Mesenteric fat pad (tissue), 1 donor: ENCODE data around the gene CCNQ. TPM values are rescaled to one million over a fixed set of nuclear protein-coding genes. Genes with fewer than 3 reads are reported as not detected.

Experiments
- DNase-seq: peaks from one replicate; pipeline ENCODE4 v3.0.0-alpha.2; 2020; ENCODE audit warnings: low spot score
- total RNA-seq: library from RNA; stranded (reverse); fragmentation: NEBNext Ultra II Directional; extraction: Animal tissue kit (Norgen Biotek cat#: 25700); gene quantifications from one replicate; pipeline ENCODE4 v1.2.1, GENCODE V29; 2021
- donor health status: DM: yes; HTN: yes; CAD: no.

Gene CCNQ
- total RNA-seq, 1 donor from 2014 or later: 16.3 TPM

- DNase-seq: no peak
These were observed 20.6 kb downstream of the CCNQ start for GRCh38 chrX:153578200-153578835.

- no peak for DNase-seq
These were observed 22.0 kb downstream of the CCNQ start for GRCh38 chrX:153576961-153577360.

GRCh38 chrX:153576239-153576870 lies 22.6 kb downstream of the CCNQ start:
- no peak for DNase-seq

GRCh38 chrX:153573984-153574383 lies 25.0 kb downstream of the CCNQ start:
- no peak for DNase-seq

GRCh38 chrX:153572601-153573000 lies 26.3 kb downstream of the CCNQ start:
- no peak for DNase-seq

GRCh38 chrX:153571534-153571908 lies 27.4 kb downstream of the CCNQ start:
- DNase-seq: no peak

- no peak for DNase-seq
These were observed 29.5 kb downstream of the CCNQ start for GRCh38 chrX:153569475-153569874.

- no peak for DNase-seq
These were observed 30.4 kb downstream of the CCNQ start for GRCh38 chrX:153568451-153569011.

- no peak for DNase-seq
These were observed 32.9 kb downstream of the CCNQ start for GRCh38 chrX:153565996-153566580.

GRCh38 chrX:153564047-153564606 lies 34.8 kb downstream of the CCNQ start:
- no peak for DNase-seq

- DNase-seq: no peak
These were observed 36.4 kb downstream of the CCNQ start for GRCh38 chrX:153562546-153562945.

GRCh38 chrX:153561337-153561736 lies 37.6 kb downstream of the CCNQ start:
- DNase-seq: no peak

GRCh38 chrX:153560466-153560865 lies 38.5 kb downstream of the CCNQ start:
- DNase-seq: no peak

GRCh38 chrX:153560000-153560399 lies 38.9 kb downstream of the CCNQ start:
- DNase-seq: no peak

GRCh38 chrX:153557618-153558355 lies 41.2 kb downstream of the CCNQ start:
- DNase-seq: no peak

- no peak for DNase-seq
These were observed 42.2 kb downstream of the CCNQ start for GRCh38 chrX:153556767-153557166.

GRCh38 chrX:153554519-153555167 lies 44.3 kb downstream of the CCNQ start:
- DNase-seq: no peak

GRCh38 chrX:153551135-153551534 lies 47.8 kb downstream of the CCNQ start:
- DNase-seq: no peak

- no peak for DNase-seq
These were observed 49.1 kb downstream of the CCNQ start for GRCh38 chrX:153549807-153550206.

- no peak for DNase-seq
These were observed 49.7 kb downstream of the CCNQ start for GRCh38 chrX:153549231-153549630.

- no peak for DNase-seq
These were observed 51.7 kb downstream of the CCNQ start for GRCh38 chrX:153547195-153547594.
